ENCODE data around the gene MYH11. TPM values are rescaled to one million over a fixed set of nuclear protein-coding genes. Genes with fewer than 3 reads are reported as not detected.
"Not testable (repeated sequence)": the region's sequence is repeated elsewhere in the genome, so short reads cannot be mapped to it uniquely, and the experiment has no call there.

MYH11 gene
- total RNA-seq, 1 donor from 2014 or later: 53.9 TPM

- intact Hi-C loops (cut with DNase I): no loop called here
- ATAC-seq (no peak), DNase-seq (ENCODE audit: low spot score) (peak; percentile 31)
Observed at GRCh38 chr16:15822957-15823356, 33.9 kb downstream of the MYH11 start.

DNA sequence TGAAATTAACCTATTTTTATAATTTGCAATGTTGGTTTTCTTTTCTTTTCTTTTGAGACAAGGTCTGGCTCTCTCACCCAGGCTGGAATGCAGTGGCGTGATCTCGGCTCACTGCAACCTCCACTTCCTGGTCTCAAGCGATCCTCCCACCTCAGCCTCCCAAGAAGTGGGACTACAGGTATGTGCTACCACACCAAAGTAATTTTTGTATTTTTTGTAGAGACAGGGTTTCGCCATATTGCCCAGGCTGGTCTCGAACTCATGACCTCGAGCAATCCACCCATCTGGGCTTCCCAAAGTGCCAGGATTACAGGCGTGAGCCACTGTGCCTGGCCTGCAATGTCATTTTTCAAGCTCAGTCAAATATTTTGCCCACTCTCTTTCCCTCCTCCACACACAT is 36.0 kb downstream of the MYH11 start:
- intact Hi-C loops (cut with DNase I): no loop called here
- DNase-seq (ENCODE audit: low spot score): peak; percentile 3
- ATAC-seq: no peak

GRCh38 chr16:15819046-15819445 is 37.8 kb downstream of the MYH11 start:
- ATAC-seq: no peak
- intact Hi-C loops (cut with DNase I): no loop called here
- no peak for DNase-seq (ENCODE audit: low spot score)

DNA sequence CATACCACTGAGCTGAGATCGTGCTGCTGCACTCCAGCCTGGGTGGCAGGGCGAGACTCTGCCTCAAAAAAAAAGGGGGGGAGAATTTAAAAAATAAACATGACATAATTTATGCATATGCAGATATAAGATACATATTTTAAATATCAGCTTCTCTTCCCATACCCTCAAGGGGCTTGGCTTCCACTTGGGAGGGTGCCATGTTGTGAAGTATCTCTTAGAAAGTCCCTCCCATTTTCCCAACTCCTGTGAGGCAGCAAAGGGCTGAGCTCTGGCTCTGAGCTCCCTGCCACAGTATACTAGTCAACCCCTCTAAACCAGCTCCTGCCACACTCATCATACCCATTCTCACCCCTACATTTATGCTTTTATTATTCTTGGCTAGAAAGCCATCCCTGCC is 39.4 kb downstream of the MYH11 start:
- DNase-seq (ENCODE audit: low spot score): peak; percentile 15
- intact Hi-C loops (cut with DNase I): no loop called here

GRCh38 chr16:15816228-15816627 is 40.6 kb downstream of the MYH11 start:
- intact Hi-C loops (cut with DNase I): no loop called here
- no peak for DNase-seq (ENCODE audit: low spot score)
- ATAC-seq: no peak

More for the DNA sequence above, 39.4 kb downstream of the MYH11 start:
- no peak for ATAC-seq

- intact Hi-C loops (cut with DNase I); DNase-seq (ENCODE audit: low spot score); ATAC-seq: not testable (repeated sequence)
Observed at GRCh38 chr16:15812401-15812750, 44.5 kb downstream of the MYH11 start.

- intact Hi-C loops (cut with DNase I): no loop called here
- DNase-seq (ENCODE audit: low spot score) (peak; percentile 44), ATAC-seq (peak; percentile 74)
Observed at GRCh38 chr16:15811481-15812400, 45.1 kb downstream of the MYH11 start.

DNA sequence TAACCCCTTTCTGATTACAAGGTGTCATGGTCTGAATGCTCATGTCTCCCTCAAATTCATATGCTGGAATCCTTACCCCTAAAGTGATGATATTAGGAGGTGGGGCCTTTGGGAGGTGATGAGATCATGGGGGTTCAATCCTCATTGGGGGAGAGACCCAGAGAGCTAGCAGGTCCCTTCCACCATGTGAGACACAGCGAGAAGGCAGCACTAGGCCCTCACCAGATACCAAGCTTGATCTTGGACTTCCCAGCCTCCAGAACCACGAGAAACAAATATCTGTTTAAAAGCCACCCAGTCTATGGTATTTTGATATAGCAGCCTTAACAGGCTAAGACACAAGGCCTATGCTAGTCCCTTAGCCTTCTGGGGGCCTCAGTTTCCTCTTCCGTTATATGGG is 45.9 kb downstream of the MYH11 start:
- ATAC-seq (no peak), DNase-seq (ENCODE audit: low spot score) (peak; percentile 13)
- intact Hi-C loops (cut with DNase I): no loop called here

GRCh38 chr16:15810411-15810810 is 46.4 kb downstream of the MYH11 start:
- no peak for ATAC-seq
- DNase-seq (ENCODE audit: low spot score): peak; percentile 19
- intact Hi-C loops (cut with DNase I): no loop called here

DNA sequence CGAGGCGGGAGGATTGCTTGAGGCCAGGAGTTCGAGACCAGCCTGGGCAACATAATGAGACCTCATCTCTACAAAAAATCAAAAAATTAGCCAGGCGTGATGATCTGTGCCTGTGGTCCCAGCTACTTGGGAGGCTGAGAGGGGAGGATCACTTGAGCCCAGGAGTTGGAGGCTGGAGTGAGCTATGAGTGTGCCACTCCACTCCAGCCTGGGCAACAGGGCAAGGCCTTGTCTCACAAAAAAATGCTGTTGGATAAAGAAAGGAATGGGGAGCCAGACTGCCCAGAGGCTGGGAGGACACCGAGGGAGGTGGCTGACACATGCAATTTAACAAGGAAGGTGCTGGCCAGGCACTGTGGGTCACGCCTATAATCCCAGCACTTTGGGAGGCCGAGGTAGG is 47.5 kb downstream of the MYH11 start:
- ATAC-seq; DNase-seq (ENCODE audit: low spot score); intact Hi-C loops (cut with DNase I): not testable (repeated sequence)

DNA sequence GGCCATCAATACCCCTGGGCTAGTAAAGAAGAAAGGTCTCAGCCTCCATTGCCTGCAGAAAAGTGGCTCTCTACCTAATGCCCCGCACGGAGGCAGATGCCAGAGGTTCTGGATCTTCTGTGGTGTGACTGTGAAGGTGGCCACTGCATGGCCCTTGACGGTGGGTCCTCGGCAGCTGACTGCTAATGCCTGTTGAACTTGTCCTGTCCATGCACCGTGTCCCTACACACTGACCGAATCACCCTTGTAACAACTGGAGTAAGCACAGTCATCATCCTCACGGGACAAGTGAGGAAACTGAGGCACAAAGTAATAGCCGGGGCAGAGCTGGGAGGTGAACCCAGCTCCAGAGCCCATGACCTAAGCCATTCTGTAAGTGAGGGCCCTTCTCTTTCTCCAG is 48.8 kb downstream of the MYH11 start:
- intact Hi-C loops (cut with DNase I): no loop called here
- ATAC-seq: no peak
- DNase-seq (ENCODE audit: low spot score): no peak

DNA sequence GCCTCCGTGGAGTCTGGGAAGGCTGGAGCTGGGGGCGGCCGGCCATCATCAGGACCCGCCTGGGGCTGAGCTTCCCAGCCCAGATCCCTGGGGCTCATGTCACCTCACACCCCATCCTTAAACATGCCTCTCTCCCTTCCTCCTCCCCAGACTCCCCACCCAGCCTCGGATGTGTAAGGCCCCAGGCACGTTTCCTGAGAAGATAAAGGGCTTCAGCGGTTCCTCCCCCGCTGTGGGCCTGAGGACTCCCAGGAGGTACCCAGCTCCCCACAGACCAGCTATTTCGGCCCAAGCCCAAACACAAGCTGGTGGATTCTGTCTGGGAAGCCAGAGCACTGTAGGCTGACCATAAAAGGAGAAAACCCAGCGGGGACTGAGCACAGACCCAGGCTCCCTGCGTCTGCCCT is 49.2 kb downstream of the MYH11 start:
- DNase-seq (ENCODE audit: low spot score) (no peak), ATAC-seq (no peak)
- intact Hi-C loops (cut with DNase I): no loop called here

- intact Hi-C loops (cut with DNase I): no loop called here
- ATAC-seq (peak; percentile 50), DNase-seq (ENCODE audit: low spot score) (no peak)
Observed at GRCh38 chr16:15803618-15804017, 53.2 kb downstream of the MYH11 start.

DNA sequence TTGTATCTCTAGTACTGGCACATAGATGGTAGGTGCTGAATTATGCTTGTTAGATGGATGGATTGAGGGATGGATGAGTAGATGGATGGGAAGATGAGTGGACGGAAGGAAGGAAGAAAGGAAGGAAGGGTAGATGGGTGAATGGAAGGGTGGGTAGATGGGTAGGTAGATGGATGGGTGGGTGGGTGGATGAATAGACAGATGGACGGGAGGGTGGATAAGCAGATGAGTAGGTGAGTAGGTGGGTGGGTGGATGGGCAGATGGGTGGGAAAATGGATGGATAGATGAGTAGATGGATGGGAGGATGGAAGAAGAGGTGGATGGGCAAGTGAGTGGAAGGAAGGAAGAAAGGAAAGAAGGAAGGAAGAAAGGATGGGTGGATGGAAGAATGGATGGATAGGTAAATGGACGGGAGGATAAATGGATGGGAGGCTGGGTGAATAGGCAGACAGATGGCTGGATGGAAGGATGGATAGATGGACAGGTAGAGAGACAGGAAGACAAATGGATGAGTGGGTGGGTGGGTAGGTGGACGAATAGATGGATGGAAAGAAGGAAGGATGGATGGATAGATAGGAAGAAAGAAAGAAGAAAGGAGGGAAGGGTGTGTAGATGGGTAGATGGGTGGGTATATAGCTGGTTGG is 56.9 kb downstream of the MYH11 start:
- intact Hi-C loops (cut with DNase I): no loop called here
- ATAC-seq (no peak), DNase-seq (ENCODE audit: low spot score) (no peak)

- ATAC-seq (peak; percentile 26), DNase-seq (ENCODE audit: low spot score) (peak; percentile 46)
- intact Hi-C loops (cut with DNase I): no loop called here
Observed at GRCh38 chr16:15798671-15799070, 58.2 kb downstream of the MYH11 start.

GRCh38 chr16:15796885-15797284 is 59.9 kb downstream of the MYH11 start:
- ATAC-seq (no peak), DNase-seq (ENCODE audit: low spot score) (no peak)
- intact Hi-C loops (cut with DNase I): no loop called here

DNA sequence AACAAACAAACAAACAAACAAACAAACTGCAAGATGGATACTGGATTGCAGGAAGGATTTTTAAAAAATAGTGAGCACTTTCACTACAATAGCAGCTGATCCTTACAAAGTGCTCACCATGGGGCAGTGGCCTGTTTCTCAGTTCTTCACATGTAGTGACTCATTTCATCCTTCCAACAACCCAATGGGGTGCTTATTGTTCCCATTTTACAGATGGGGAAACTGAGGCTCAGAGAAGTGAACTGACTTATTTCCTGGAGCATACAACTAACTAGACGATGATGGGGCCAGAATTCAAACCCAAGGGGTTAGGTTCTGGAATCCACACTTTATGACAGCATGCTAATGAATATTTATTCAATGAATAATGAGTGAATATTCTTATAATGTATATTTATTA is 61.2 kb downstream of the MYH11 start:
- ATAC-seq: no peak
- DNase-seq (ENCODE audit: low spot score): no peak
- intact Hi-C loops (cut with DNase I): no loop called here

- intact Hi-C loops (cut with DNase I): no loop called here
- DNase-seq (ENCODE audit: low spot score): peak; percentile 40
- no peak for ATAC-seq
Observed at GRCh38 chr16:15792563-15792971, 64.3 kb downstream of the MYH11 start.

GRCh38 chr16:15790458-15790857 is 66.4 kb downstream of the MYH11 start:
- intact Hi-C loops (cut with DNase I): no loop called here
- ATAC-seq (peak; percentile 28), DNase-seq (ENCODE audit: low spot score) (no peak)

DNA sequence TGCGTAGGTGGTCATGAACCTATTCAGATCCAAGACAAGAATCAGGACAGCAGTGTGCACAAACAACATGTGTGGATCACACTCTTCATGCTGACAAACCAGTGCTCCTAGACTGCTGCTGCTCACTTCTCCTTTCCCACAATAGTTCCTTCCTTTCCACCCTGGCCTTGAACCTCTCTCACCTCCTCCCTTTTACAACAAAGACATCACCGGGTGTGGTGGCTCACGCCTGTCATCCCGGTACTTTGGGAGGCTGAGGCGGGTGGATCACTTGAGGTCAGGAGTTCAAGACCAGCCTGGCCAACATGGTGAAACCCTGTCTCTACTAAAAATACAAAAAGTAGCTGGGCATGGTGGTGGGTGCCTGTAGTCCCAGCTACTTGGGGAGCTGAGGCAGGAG is 67.0 kb downstream of the MYH11 start:
- ATAC-seq; intact Hi-C loops (cut with DNase I); DNase-seq (ENCODE audit: low spot score): not testable (repeated sequence)

All from sciatic nerve (tissue), 2 donors.